K562 (cell line): Measurements from ENCODE around the gene LNPEP.

Experiments
- HNRNPLL ChIP-seq: fragments of 200-400 bp; formaldehyde crosslinking; IDR thresholded peaks from 2 replicates; pipeline ENCODE4 v1.6.1; 2017; ENCODE audit warnings: low read length, low read depth, mild to moderate bottlenecking; ENCODE audit not compliant: poor library complexity, severe bottlenecking
- PCBP1 ChIP-seq: fragments of 200-400 bp; formaldehyde crosslinking; IDR thresholded peaks from 2 replicates; pipeline ENCODE4 v1.6.1; 2018; ENCODE audit warnings: mild to moderate bottlenecking, low read depth, low read length; ENCODE audit not compliant: poor library complexity, severe bottlenecking
- ZFX ChIP-seq: sonication (generic); formaldehyde crosslinking; IDR thresholded peaks from 2 replicates; pipeline ENCODE4 v1.8.0; 2022; ENCODE audit warnings: mild to moderate bottlenecking, missing genetic modification reagents, moderate library complexity
- ZNF717 ChIP-seq: fragments of 250-450 bp; sonication (Bioruptor Pico); IDR thresholded peaks from 2 replicates; pipeline ENCODE4 v1.5.0; 2021
- TF ChIP-seq, protein P1 (sequence below): sonication (generic); formaldehyde crosslinking; IDR thresholded peaks from 2 replicates; pipeline ENCODE4 v1.9.0; 2022; ENCODE audit warnings: mild to moderate bottlenecking, missing genetic modification reagents
- TF ChIP-seq, protein P2 (sequence below), 3 experiments: IDR thresholded peaks in 2 of 3; conservative IDR thresholded peaks in 1 of 3; 2 replicates each; pipeline ENCODE4 v1.5.1; 2011 to 2012; ENCODE audit warnings: low read length in 3 of 3, mild to moderate bottlenecking in 3 of 3, control low read depth in 2 of 3, improper control_type of control experiment in 1 of 3, inconsistent platforms in 1 of 3, low read depth in 1 of 3, mixed read lengths in 1 of 3, moderate library complexity in 1 of 3; ENCODE audit not compliant: insufficient read depth in 2 of 3

DNA sequence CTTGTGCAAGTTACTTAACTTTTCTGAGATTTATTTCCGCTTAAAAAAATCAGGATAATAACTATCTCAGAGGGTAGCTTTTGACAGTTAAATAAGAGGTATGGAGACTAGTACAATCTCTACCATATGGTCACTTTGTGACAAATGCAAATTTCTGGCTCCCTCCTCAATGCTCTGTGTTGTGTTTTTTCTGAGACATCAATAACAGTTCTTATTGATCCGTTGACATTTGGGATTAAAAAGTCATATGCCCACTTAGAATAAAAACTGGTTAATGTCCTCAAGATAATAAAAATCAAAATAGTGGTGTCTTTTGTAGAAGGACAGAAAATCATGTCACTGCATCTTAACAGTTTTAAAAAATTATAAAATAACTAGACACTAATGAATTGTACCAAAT lies 24.7 kb upstream of the LNPEP start:
- TF ChIP-seq, protein P1, sequence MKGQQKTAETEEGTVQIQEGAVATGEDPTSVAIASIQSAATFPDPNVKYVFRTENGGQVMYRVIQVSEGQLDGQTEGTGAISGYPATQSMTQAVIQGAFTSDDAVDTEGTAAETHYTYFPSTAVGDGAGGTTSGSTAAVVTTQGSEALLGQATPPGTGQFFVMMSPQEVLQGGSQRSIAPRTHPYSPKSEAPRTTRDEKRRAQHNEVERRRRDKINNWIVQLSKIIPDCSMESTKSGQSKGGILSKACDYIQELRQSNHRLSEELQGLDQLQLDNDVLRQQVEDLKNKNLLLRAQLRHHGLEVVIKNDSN = no peak
- no peak for TF ChIP-seq PCBP1
- TF ChIP-seq ZNF717 = no peak
- TF ChIP-seq, protein P2, sequence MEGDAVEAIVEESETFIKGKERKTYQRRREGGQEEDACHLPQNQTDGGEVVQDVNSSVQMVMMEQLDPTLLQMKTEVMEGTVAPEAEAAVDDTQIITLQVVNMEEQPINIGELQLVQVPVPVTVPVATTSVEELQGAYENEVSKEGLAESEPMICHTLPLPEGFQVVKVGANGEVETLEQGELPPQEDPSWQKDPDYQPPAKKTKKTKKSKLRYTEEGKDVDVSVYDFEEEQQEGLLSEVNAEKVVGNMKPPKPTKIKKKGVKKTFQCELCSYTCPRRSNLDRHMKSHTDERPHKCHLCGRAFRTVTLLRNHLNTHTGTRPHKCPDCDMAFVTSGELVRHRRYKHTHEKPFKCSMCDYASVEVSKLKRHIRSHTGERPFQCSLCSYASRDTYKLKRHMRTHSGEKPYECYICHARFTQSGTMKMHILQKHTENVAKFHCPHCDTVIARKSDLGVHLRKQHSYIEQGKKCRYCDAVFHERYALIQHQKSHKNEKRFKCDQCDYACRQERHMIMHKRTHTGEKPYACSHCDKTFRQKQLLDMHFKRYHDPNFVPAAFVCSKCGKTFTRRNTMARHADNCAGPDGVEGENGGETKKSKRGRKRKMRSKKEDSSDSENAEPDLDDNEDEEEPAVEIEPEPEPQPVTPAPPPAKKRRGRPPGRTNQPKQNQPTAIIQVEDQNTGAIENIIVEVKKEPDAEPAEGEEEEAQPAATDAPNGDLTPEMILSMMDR (IDR thresholded peaks at IDR 0.05 in 2 of 3, conservative IDR thresholded peaks at IDR 0.05 in 1 of 3; ENCODE audit: insufficient read depth in 2 of 3, low read depth in 1 of 3, low read length in 3 of 3) = no peak
- no peak for TF ChIP-seq ZFX
- no peak for TF ChIP-seq HNRNPLL
